Spinal cord (tissue), 10 donors: ENCODE results near the gene SIRPA. TPM values are rescaled to one million over a fixed set of nuclear protein-coding genes. Genes with fewer than 3 reads are reported as not detected.

Experiments
- DNase-seq, 6 donors: peaks; one replicate each; pipeline versions ENCODE4 v3.0.0 to v3.0.0-alpha.2; 2013 to 2015; ENCODE audit warnings: low spot score in 6 of 6, low read depth in 4 of 6
- H3K27ac ChIP-seq: one replicate; pipeline ENCODE4 v1.5.1; 2013; ENCODE audit warnings: low read depth, low read length, control low read depth
- H3K27me3 ChIP-seq: one replicate; pipeline ENCODE4 v1.6.1; 2013; ENCODE audit warnings: low read length; ENCODE audit not compliant: control insufficient read depth, insufficient read depth
- H3K36me3 ChIP-seq: one replicate; pipeline ENCODE4 v1.6.1; 2013; ENCODE audit warnings: low read length; ENCODE audit not compliant: control insufficient read depth, insufficient read depth
- H3K4me1 ChIP-seq: one replicate; pipeline ENCODE4 v1.6.1; 2013; ENCODE audit warnings: low read length; ENCODE audit not compliant: control insufficient read depth, insufficient read depth
- H3K4me3 ChIP-seq: one replicate; pipeline ENCODE4 v1.5.1; 2013; ENCODE audit warnings: low read depth, low read length, control low read depth
- H3K9me3 ChIP-seq: one replicate; pipeline ENCODE4 v1.6.1; 2013; ENCODE audit warnings: low read length; ENCODE audit not compliant: control insufficient read depth, insufficient read depth
- WGBS: methylation state at CpG from one replicate; pipeline ENCODE4 v1.1.5; 2013; ENCODE audit warnings: missing lambda C conversion rate; ENCODE audit not compliant: insufficient coverage; 5-methylcytosine and 5-hydroxymethylcytosine counted together
- polyA plus RNA-seq, 2 donors: library from polyadenylated mRNA; unstranded; fragments of 120-200 nt; gene quantifications; one replicate each; pipeline ENCODE4 v1.2.1, GENCODE V29; 2013; ENCODE audit not compliant: insufficient read length in 2 of 2
- total RNA-seq, 2 donors: library from RNA; depleted of rRNA in 1 of 2; stranded (reverse); fragments of 120-200 nt in 1 of 2; fragments of >200 nt in 1 of 2; gene quantifications; one replicate each; pipeline versions ENCODE4 v1.2.3 to v1.2.4, GENCODE V29; 2013 to 2014
- donor health status: healthy.

The SIRPA gene
- total and polyA plus RNA-seq, 4 donors = 22.1 to 49.7 (median 39.8) TPM

DNA sequence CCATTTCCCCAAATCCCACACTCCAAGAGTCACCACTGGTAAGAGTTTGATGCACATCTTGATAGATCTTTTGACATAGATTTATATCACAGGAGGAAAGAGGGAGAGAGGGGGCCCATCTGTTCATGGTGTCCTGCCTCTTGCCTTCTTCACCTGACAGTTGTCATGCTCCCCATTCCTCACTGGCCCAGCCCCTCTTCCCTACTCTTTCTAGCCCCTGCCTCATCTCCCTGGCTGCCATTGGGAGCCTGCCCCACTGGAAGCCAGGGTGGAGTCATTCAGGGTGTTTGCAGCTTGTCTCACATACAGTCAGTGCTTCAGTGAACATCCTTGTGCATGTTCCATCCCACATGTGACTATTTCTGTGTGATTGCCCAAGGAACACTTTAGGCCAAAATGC is 27.6 kb downstream of the SIRPA start:
- H3K27ac ChIP-seq = no peak overlapping the region
- no peaks in the 10 kb centered on the region for H3K9me3 ChIP-seq
- peaks cover 4% of the 10 kb centered on the region for H3K4me1 ChIP-seq
- H3K36me3 ChIP-seq = peaks cover 25% of the 10 kb centered on the region
- no peak overlapping the region for H3K4me3 ChIP-seq
- no peak for DNase-seq
- no peaks in the 10 kb centered on the region for H3K27me3 ChIP-seq

DNA sequence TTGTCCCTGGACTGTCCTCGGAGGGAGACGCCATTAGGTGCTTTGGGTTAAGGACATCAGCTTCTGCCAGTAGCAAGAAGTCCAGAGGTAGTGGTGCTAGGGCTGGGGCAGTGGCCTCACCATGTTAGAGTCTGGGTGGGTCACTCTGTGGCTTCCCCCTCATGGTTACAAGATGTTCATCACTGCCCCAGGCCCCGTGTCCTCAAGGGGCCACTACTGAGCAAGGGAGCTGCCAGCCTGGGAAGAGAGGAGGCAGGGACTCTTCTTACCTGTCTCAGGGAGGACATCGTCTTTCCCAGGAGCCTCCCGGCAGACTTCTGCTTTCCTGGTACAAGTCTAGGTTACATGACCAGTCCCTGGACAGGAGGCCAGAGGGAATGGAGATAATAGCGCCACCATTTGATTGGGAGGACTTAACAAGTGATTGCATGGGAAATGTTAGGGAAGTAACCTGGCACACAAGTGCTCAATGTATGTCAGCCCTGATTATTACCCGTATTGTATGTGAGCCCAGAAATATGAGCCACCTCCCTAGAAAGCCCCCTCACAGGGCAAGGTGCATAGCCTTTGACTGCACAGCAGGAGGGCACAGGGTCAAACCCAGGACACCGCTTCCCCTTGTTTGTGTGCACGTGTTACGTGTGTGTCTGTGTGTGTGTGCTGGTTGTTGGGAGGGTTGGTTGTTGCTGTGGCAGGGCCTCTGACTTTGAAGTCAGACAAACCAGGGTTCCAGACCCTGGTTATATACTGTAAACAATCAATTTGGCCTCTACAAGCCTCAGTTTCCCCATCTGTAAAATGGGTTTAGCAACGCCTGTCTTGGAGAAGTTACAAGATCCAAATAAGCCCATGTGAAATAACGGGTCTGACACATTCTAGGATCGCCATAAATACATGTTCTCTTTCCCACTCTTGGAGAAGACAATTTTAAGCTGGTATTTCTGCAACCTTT is 30.0 kb downstream of the SIRPA start:
- Histone ChIP-seq H3K4me3 (no peak overlapping the region), H3K9me3 (no peaks in the 10 kb centered on the region), H3K36me3 (peaks cover 26% of the 10 kb centered on the region), H3K4me1 (peaks cover 3% of the 10 kb centered on the region), H3K27ac (no peak overlapping the region), H3K27me3 (no peaks in the 10 kb centered on the region)
- 93% methylated on average over 7 of the region's 13 CpGs for WGBS
- no peak for DNase-seq

DNA sequence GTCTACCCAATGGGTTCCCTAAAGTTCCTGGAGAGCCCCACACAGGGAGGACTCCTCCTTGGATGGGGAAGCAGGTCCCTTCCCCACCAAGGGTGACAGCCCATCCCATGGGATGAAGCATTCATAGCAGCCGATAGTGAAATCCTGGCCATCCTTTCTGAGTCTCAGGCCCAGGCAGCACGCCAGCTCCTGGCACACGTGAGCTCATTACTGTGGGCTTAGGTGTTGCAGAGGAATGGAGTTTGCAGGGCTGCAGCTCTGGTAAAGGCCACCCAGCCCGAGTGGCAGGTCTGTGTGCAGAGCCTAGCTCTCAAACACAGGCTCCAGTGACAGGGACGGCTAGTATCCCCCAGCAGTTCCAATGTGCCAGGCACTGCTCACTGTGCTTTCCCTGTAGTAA is 31.0 kb downstream of the SIRPA start:
- Histone ChIP-seq H3K27me3 (no peaks in the 10 kb centered on the region), H3K36me3 (peaks cover 26% of the 10 kb centered on the region), H3K4me1 (peaks cover 3% of the 10 kb centered on the region), H3K9me3 (no peaks in the 10 kb centered on the region), H3K27ac (no peak overlapping the region), H3K4me3 (no peak overlapping the region)
- no peak for DNase-seq
- 81% methylated on average over 4 of the region's 5 CpGs for WGBS

DNA sequence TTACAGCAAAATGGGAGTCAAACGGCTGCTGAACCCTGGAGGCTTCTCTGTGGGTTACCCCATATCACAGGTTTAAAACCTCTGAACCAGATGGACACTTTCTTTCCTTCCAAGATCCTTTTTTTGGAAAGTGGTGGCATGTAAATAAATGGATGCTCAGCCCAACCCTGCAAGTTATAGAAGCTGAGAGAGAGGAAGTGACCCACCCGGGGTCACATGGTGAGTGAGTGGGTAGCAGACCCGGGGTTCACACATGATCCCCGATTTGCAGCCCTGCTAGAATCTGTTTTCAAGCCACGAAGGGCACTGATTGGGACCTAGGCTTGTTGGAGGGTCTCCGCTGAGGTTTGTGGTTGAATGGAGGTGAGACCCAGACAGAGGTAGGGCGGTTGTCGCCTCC is 32.0 kb downstream of the SIRPA start:
- no peak overlapping the region for H3K27ac ChIP-seq
- H3K27me3 ChIP-seq = no peaks in the 10 kb centered on the region
- DNase-seq = peak in 1 of 6 donors; percentile 35
- H3K4me1 ChIP-seq = peaks cover 3% of the 10 kb centered on the region
- H3K4me3 ChIP-seq = no peak overlapping the region
- WGBS = 94% methylated on average over 7 of the region's 8 CpGs
- H3K36me3 ChIP-seq = peaks cover 26% of the 10 kb centered on the region
- no peaks in the 10 kb centered on the region for H3K9me3 ChIP-seq

DNA sequence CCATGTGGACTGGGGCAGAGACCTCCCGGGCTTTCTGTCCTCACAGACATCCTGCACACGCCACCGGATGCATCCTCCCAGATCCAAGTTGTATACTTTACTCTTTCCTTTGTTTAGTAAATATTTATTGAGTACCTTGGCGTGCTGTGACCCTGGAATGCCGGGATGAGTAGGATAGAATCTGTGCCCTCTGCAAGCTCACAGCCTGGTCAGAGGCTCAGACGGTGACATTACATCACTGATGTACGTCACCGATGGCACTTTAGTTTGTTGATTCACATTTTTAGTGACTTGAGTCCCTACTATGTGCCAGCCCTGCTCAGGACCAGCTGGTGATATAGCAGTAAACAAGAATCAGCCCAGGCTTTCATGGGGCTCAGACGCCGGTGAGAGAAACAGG is 32.9 kb downstream of the SIRPA start:
- no peaks in the 10 kb centered on the region for H3K27me3 ChIP-seq
- H3K4me3 ChIP-seq = no peak overlapping the region
- no peak for DNase-seq
- peaks cover 21% of the 10 kb centered on the region for H3K36me3 ChIP-seq
- WGBS = 89% methylated on average over 8 of the region's 10 CpGs
- H3K27ac ChIP-seq = no peak overlapping the region
- H3K4me1 ChIP-seq = peaks cover 4% of the 10 kb centered on the region
- no peaks in the 10 kb centered on the region for H3K9me3 ChIP-seq

DNA sequence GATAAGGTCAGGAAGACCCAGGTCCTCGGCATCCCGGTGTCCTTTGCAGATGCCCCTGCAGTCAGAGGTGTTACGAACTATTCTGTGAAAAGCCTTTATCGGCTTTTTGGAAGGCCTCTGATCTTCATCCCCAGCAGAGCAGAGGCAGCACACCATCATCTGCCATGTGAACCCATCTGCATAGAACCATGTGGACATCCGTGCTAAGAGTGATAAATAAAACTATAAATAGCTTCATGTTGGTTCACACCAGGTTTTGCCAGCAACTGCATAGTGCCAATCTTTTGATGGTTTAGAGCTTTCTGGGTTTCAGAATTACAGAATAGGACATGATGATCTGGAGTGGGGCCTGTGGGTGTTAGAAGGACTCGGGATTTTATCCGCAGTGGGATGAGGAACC is 33.6 kb downstream of the SIRPA start:
- no peak for DNase-seq
- no peak overlapping the region for H3K4me3 ChIP-seq
- H3K36me3 ChIP-seq = peaks cover 19% of the 10 kb centered on the region
- peaks cover 9% of the 10 kb centered on the region for H3K4me1 ChIP-seq
- H3K27me3 ChIP-seq = no peaks in the 10 kb centered on the region
- H3K27ac ChIP-seq = no peak overlapping the region
- WGBS = 91% methylated on average over 7 of the region's 7 CpGs
- H3K9me3 ChIP-seq = no peaks in the 10 kb centered on the region

DNA sequence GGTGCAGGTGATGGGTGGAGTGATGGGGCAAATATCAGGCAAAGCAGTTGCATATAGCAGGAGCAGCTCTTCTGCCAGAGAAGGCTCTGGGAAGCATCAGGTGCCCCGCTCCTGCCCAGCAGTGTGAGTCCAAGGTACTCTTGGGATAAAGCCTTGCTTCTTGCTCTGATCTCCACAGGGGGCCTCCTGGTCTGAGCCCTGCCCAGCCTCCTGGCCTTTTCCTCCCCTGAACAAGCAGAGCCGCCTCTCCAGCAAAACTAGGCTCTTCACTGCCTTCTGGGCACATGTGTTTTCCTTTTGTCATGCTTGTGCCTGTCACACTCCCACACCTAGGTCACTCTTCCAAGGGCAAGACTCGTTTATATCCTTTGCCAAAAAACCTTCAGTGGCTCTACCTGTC is 34.3 kb downstream of the SIRPA start:
- Histone ChIP-seq H3K36me3 (peaks cover 14% of the 10 kb centered on the region), H3K4me1 (peaks cover 9% of the 10 kb centered on the region), H3K27me3 (no peaks in the 10 kb centered on the region), H3K27ac (no peak overlapping the region), H3K9me3 (no peaks in the 10 kb centered on the region), H3K4me3 (no peak overlapping the region)
- DNase-seq = no peak
- 80% methylated on average over 3 of the region's 3 CpGs for WGBS

DNA sequence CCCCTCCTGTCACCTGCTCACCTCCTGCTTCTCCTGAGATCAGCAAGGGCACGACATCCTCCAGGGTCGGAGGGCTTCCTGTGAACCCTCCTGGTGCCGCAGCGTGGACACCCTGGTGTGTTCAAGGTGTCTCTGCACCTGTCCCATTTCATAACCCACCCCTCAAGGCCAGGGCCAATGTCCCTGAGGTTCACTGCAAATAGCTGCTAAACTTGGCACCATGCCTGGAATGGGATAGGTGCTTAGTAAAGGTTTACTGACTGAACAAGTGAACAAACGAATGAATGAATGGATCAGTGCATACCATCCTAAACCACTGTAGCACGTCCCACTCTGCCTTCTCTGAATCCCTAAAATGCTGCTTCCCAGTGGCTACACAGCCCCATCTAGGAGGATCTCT is 35.0 kb downstream of the SIRPA start:
- 100% methylated on average over 1 of the region's 6 CpGs for WGBS
- Histone ChIP-seq H3K27ac (no peak overlapping the region), H3K9me3 (no peaks in the 10 kb centered on the region), H3K36me3 (peaks cover 16% of the 10 kb centered on the region), H3K27me3 (no peaks in the 10 kb centered on the region), H3K4me1 (peaks cover 15% of the 10 kb centered on the region), H3K4me3 (no peak overlapping the region)
- DNase-seq = no peak

DNA sequence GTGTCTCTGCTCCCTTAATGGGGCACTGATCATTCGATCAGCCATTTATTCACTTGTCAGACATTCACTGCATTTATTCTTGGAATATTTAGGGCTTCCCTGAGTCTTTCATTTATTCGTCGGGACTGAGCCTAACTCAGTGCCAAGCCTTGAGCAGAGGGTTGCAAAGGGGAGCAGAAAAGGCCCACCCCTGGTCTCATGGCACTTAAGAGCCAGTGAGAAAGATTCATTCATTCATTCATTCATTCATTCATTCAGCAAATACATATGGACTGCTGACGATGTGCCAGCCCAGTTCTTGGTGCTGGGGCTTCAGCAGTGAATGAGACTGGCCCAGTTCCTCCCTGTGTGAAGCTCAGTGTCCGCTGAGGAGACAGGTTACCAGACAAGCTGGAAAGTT is 36.6 kb downstream of the SIRPA start:
- peaks cover 22% of the 10 kb centered on the region for H3K4me1 ChIP-seq
- no peak for DNase-seq
- no peaks in the 10 kb centered on the region for H3K9me3 ChIP-seq
- H3K36me3 ChIP-seq = peaks cover 20% of the 10 kb centered on the region
- 76% methylated on average over 4 of the region's 5 CpGs for WGBS
- H3K27me3 ChIP-seq = no peaks in the 10 kb centered on the region
- H3K4me3 ChIP-seq = no peak overlapping the region
- no peak overlapping the region for H3K27ac ChIP-seq

DNA sequence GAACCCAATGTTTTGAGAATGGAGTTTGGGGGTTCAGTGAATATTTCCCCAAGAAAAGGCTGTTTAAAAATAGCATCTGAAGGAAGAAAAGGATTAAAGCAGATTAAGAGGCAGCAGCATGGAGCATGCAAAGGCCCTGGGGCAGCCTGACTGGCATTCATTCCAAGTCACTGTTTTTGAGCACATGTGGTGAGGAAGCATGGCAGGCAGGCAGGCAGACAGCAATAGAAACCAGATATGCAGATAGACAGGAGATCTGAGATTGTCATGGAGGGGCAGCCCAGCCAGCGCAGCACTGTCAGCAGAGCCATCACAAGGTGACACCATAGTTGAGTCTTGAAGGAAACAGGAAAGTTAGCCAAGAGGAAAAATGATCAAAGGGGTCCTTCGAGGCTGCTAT is 37.8 kb downstream of the SIRPA start:
- no peak for DNase-seq
- Histone ChIP-seq H3K36me3 (peaks cover 30% of the 10 kb centered on the region), H3K4me3 (no peak overlapping the region), H3K27ac (no peak overlapping the region), H3K9me3 (no peaks in the 10 kb centered on the region), H3K4me1 (peaks cover 22% of the 10 kb centered on the region), H3K27me3 (no peaks in the 10 kb centered on the region)
- 100% methylated on average over 1 of the region's 2 CpGs for WGBS
